MG63 (cell line): Measurements from ENCODE around the gene NEIL3. TPM values are rescaled to one million over a fixed set of nuclear protein-coding genes. Genes with fewer than 3 reads are reported as not detected.
A peak's percentile ranks its signal among the peaks of the same experiment; 100 is the strongest.

Source experiments
- DNase-seq: peaks from one replicate; pipeline ENCODE4 v3.0.0-alpha.2; 2020
- H3K27me3 ChIP-seq: fragments of 250-450 bp; sonication (Bioruptor Pico); 2 replicates; pipeline ENCODE4 v1.5.1; 2020; ENCODE audit warnings: mild to moderate bottlenecking, moderate library complexity
- H3K36me3 ChIP-seq: fragments of 250-450 bp; sonication (Bioruptor Pico); 2 replicates; pipeline ENCODE4 v1.5.1; 2020; ENCODE audit warnings: mild to moderate bottlenecking, moderate library complexity
- H3K4me3 ChIP-seq: fragments of 250-450 bp; sonication (Bioruptor Pico); 2 replicates; pipeline ENCODE4 v1.5.1; 2020; ENCODE audit warnings: mild to moderate bottlenecking, moderate library complexity
- H3K9me3 ChIP-seq: fragments of 250-450 bp; sonication (Bioruptor Pico); 2 replicates; pipeline ENCODE4 v1.5.1; 2020; ENCODE audit warnings: mild to moderate bottlenecking, moderate library complexity
- total RNA-seq: library from RNA; depleted of rRNA; stranded (reverse); fragments of >200 nt; shearing (Covaris generic); gene quantifications from 2 replicates; pipeline ENCODE4 v1.2.3, GENCODE V29; 2014; ENCODE audit warnings: low replicate concordance; rRNA removed

NEIL3 gene, protein sequence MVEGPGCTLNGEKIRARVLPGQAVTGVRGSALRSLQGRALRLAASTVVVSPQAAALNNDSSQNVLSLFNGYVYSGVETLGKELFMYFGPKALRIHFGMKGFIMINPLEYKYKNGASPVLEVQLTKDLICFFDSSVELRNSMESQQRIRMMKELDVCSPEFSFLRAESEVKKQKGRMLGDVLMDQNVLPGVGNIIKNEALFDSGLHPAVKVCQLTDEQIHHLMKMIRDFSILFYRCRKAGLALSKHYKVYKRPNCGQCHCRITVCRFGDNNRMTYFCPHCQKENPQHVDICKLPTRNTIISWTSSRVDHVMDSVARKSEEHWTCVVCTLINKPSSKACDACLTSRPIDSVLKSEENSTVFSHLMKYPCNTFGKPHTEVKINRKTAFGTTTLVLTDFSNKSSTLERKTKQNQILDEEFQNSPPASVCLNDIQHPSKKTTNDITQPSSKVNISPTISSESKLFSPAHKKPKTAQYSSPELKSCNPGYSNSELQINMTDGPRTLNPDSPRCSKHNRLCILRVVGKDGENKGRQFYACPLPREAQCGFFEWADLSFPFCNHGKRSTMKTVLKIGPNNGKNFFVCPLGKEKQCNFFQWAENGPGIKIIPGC
- 36.3 and 41.0 TPM in 2 replicates for total RNA-seq

- no peaks in the 10 kb centered on the region for H3K9me3 ChIP-seq
- H3K4me3 ChIP-seq: peak within 1 kb of the TSS; percentile 79
- no peaks in the 10 kb centered on the region for H3K27me3 ChIP-seq
- peak; percentile 100 for DNase-seq
- H3K36me3 ChIP-seq: peaks cover 33% of the 10 kb centered on the region
These were observed at the start of gene NEIL3 for GRCh38 chr4:177309522-177310371. NEIL3 (plus strand) TSS chr4:177309874; CDS start chr4:177309954, 80 bp downstream.

DNA sequence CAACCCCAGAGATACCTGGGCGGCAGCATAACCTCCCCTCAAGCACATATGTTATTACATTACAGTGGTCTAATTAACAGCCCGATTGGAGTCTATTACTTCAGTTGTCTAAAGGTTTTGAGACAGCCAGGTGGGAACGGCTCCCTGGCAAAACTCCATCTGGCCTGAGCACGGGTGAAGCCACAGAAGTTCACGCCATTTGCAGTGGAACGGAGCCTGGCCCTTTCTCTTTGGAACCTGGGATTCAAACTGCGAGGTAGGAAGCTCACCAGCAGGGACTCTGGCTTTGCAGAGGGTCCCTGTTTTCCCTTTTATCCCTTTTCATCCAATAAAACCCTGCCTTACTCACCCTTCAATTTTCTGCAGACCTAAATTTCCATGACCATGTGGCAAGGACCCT lies 45.9 kb upstream of the NEIL3 start:
- H3K27me3 ChIP-seq: no peaks in the 10 kb centered on the region
- no peak overlapping the region for H3K4me3 ChIP-seq
- no peak for DNase-seq
- no peaks in the 10 kb centered on the region for H3K36me3 ChIP-seq
- peaks cover under 1% of the 10 kb centered on the region for H3K9me3 ChIP-seq

DNA sequence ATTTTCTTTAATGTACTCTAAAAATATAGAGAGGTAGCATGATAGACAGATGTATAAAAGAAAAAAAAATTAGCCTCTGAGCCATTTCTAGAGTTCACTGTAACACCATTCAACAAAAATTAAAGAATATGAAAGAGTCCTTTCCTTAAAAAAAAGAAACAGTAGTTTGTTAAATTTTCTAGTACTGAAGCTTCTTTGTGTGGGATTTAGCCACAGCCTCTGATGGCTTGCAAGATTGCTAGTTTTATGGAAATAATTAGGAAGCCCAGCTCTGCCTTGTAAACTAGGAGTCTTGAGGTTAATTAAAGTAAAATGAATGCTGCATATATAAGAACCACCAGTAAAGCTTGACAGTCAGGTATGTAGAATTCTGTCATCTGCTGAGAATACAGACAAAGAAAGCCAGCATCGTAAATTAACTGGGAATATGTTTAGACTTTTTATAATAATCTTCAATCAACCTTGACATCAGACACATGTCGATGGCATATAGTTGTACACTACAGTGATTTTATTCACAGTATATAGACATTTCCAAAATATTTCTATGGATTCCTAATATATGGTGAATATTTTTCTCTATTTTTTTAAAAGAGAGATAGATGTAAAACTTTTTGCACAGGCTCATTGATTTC lies 44.8 kb upstream of the NEIL3 start:
- Histone ChIP-seq H3K36me3 (no peaks in the 10 kb centered on the region), H3K9me3 (no peaks in the 10 kb centered on the region), H3K27me3 (no peaks in the 10 kb centered on the region), H3K4me3 (no peak overlapping the region)
- no peak for DNase-seq

- no peaks in the 10 kb centered on the region for H3K36me3 ChIP-seq
- no peak overlapping the region for H3K4me3 ChIP-seq
- DNase-seq: no peak
- H3K9me3 ChIP-seq: no peaks in the 10 kb centered on the region
- no peaks in the 10 kb centered on the region for H3K27me3 ChIP-seq
These were observed 43.9 kb upstream of the NEIL3 start for GRCh38 chr4:177265729-177266128.

GRCh38 chr4:177266506-177266905 lies 43.2 kb upstream of the NEIL3 start:
- H3K27me3 ChIP-seq: no peaks in the 10 kb centered on the region
- no peaks in the 10 kb centered on the region for H3K9me3 ChIP-seq
- no peak for DNase-seq
- H3K4me3 ChIP-seq: no peak overlapping the region
- no peaks in the 10 kb centered on the region for H3K36me3 ChIP-seq

DNA sequence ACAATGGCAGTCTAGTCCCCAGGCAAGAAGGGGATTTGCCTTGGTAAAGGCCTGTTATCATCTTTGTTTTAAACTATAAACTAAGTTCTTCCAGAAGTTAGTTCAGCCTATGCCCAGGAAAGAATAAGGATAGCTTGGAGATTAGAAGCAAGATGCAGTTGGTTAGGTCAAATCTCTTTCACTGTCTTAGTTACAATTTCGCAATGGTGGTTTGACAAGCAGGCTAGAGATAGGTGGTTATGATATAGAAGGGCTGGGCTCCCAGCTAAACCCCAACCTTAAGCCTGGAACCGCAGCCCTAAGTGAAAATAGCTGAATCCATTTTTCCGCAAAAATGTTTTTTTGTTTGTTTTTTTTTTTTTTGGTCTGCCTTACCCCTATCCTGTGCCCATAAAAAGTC lies 41.8 kb upstream of the NEIL3 start:
- Histone ChIP-seq H3K9me3 (no peaks in the 10 kb centered on the region), H3K27me3 (no peaks in the 10 kb centered on the region), H3K36me3 (no peaks in the 10 kb centered on the region), H3K4me3 (no peak overlapping the region)
- DNase-seq: no peak

- no peaks in the 10 kb centered on the region for H3K27me3 ChIP-seq
- H3K4me3 ChIP-seq: no peak overlapping the region
- H3K9me3 ChIP-seq: no peaks in the 10 kb centered on the region
- H3K36me3 ChIP-seq: no peaks in the 10 kb centered on the region
- no peak for DNase-seq
These were observed 38.6 kb upstream of the NEIL3 start for GRCh38 chr4:177271091-177271490.

DNA sequence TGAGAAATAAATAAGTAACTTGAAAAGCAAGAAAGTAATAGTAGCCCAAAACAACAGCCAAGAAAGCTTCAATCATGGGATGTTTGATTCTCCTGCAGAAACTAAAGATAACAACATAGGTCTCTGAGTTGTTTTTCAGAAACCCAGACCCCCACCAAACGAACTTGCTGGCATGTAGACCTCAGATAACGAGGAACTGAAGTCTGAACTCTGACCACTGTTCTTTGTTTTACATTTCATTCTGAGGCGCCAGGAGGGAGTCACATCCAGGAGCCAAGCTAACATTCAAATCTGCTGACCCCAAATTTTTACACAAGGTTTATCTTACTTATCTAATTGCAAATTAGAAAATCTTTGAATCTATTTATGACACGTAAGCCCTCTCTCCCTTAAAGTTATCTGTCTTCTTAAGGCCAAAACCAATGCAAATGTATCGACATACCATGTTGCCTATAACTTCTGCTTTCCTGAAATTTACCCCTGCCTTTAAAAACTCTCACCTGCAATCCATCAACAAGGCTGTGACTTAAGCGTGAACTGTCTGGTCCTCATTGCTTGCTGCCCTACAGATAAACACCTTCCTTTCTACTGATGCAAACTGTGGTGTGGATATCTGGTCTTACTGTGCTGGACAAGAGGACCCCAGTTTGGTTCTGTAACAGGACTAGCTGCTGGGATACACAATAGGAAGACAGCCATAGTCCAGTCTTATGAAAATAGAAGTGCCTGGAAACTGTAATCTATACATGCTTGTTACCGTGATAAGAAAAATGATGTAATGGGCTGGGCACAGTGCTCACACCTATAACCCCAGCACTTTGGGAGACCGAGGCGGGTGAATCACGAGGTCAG lies 37.5 kb upstream of the NEIL3 start:
- H3K27me3 ChIP-seq: no peaks in the 10 kb centered on the region
- DNase-seq: no peak
- no peaks in the 10 kb centered on the region for H3K9me3 ChIP-seq
- no peak overlapping the region for H3K4me3 ChIP-seq
- no peaks in the 10 kb centered on the region for H3K36me3 ChIP-seq

DNA sequence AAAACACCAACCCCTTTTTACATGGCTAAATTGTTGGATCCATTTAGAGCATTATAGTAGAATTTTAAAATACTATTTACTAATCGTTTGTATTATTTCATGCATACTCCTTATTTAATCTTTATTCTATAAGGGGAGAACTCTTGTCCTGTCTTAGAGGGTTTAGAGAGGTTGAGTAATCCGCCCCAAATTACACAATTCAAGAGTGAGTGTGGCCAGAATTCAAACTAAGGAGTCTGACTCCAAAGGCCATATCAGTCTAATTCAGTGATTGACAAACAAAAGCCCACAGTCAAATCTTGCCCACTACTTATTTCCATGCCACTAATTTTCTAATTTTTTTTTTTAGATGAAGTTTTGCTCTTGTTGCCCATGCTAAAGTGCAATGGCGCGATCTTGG lies 33.7 kb upstream of the NEIL3 start:
- Histone ChIP-seq H3K27me3 (no peaks in the 10 kb centered on the region), H3K4me3 (no peak overlapping the region), H3K9me3 (no peaks in the 10 kb centered on the region), H3K36me3 (no peaks in the 10 kb centered on the region)
- DNase-seq: no peak

- Histone ChIP-seq H3K27me3 (no peaks in the 10 kb centered on the region), H3K36me3 (no peaks in the 10 kb centered on the region), H3K4me3 (no peak overlapping the region), H3K9me3 (no peaks in the 10 kb centered on the region)
- DNase-seq: no peak
These were observed 28.2 kb upstream of the NEIL3 start for GRCh38 chr4:177281351-177281909.

DNA sequence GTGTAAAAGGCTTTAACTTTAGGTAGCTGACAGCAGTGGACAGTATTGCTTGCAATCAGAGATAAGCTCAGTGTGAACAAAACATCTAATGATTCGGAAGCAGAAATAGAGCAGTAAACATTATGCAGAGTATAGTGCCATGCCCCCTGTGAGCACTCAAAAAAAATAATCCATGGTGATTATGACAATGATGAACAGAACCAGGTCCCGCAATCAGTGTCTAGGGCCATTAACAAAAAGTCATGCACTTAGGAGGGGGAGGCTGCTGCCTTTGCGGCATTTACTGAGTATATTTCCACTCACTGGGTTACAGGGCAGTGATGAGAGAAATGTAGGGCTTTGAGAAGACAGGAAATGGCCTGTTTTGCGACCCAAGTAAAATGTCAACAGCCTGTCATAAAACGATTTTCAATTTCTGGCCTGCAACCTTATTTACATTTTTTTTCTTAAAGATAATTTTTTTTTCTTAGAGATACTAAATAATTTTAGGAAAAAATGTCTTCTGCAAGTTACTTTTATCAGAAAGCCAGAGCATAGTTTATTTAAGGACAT lies 27.3 kb upstream of the NEIL3 start:
- Histone ChIP-seq H3K4me3 (no peak overlapping the region), H3K36me3 (no peaks in the 10 kb centered on the region), H3K9me3 (no peaks in the 10 kb centered on the region), H3K27me3 (no peaks in the 10 kb centered on the region)
- no peak for DNase-seq

DNA sequence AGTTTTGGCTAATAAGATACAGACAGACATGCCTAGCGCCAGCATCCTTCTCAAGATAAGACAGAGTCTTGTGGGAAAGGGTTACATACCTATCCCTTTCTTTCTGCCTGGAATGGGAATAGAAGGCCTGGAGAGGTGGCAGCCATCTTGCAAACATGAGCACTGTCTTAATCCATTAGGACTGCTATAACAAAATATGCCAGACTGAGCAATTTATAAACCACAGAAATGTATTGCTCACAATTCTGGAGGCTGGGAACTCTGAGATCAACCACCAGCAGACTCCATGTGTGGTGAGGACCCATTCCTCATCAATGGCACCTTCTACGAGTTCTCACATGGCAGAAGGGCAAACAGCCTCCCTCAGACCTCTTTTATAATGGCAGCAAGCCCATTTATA lies 26.5 kb upstream of the NEIL3 start:
- H3K9me3 ChIP-seq: no peaks in the 10 kb centered on the region
- H3K36me3 ChIP-seq: no peaks in the 10 kb centered on the region
- H3K4me3 ChIP-seq: no peak overlapping the region
- no peaks in the 10 kb centered on the region for H3K27me3 ChIP-seq
- DNase-seq: peak; percentile 28

DNA sequence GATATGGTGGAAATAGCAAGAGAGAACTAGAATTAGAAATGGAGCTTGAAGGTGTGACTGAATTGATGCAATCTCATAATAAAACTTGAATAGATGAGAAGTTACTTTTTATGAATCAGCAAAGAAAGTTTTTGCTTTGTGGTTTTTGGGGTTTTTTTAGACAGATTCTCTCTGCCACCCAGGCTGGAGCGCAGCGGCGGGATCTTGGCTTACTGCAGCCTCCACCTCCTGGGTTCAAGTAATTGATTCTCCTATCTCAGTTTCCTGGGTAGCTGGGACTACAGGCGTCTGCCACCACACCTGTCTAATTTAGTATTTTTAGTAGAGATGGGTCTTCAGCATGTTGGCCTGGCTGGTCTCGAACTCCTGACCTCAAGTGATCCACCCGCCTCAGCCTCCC lies 23.7 kb upstream of the NEIL3 start:
- H3K4me3 ChIP-seq: no peak overlapping the region
- H3K27me3 ChIP-seq: no peaks in the 10 kb centered on the region
- no peak for DNase-seq
- no peaks in the 10 kb centered on the region for H3K36me3 ChIP-seq
- no peaks in the 10 kb centered on the region for H3K9me3 ChIP-seq

DNA sequence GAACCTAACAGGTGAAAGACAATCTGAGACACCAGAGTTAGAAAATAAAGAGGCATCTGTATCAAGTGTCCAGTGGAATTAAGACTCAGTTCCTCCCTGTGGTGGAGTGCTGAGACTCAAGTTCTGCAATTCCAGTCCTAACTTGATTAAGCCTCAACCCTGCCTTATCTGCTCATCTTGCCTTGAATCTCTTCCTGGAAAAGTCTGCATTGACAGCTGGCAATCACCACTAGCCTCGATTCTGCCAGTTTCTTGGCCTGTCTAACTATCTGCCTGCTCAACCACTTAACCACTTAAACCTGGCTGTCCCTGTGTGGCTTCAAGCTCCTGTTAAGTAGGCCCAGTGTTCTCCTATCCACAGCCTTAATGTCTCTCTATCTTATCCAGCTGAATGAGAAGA lies 22.4 kb upstream of the NEIL3 start:
- Histone ChIP-seq H3K27me3 (no peaks in the 10 kb centered on the region), H3K4me3 (no peak overlapping the region), H3K36me3 (no peaks in the 10 kb centered on the region), H3K9me3 (no peaks in the 10 kb centered on the region)
- DNase-seq: no peak

DNA sequence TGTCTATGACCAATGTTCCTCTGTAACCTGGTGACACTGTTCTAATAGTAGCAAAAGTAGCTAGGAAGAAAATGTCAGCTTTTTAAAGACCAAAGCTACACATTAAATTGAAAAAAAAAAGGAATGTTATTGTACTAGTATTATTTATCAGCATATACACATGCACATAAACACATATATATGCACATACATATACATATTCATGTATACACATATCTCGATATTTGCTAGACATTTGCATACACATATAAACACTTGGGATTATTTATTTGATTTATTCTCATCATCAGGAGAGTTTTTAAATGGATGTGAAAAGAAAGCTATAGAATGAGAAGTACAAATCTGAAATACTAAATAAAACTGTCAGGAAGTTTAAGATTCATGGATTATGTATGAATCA lies 21.3 kb upstream of the NEIL3 start:
- DNase-seq: no peak
- Histone ChIP-seq H3K36me3 (no peaks in the 10 kb centered on the region), H3K4me3 (no peak overlapping the region), H3K27me3 (no peaks in the 10 kb centered on the region), H3K9me3 (no peaks in the 10 kb centered on the region)

DNA sequence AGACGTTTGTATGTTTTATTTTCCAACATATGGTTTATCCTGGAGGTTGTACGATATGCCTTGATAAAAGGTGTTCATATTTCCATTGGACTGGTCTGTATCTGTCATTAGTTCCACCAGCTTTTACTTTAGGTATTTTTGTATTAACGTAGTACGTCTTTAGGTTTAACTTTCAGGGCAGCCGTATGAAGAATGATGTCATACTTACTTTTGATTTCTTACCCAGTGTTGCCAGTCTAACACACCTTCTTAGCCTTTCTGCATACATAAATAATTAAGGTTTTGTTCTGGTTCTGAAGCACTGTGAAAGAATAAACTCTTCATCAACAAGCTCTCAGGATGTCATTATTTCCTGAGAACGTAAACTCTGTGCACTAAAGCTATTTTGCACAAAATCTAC lies 18.9 kb upstream of the NEIL3 start:
- DNase-seq: no peak
- no peaks in the 10 kb centered on the region for H3K36me3 ChIP-seq
- H3K4me3 ChIP-seq: no peak overlapping the region
- no peaks in the 10 kb centered on the region for H3K27me3 ChIP-seq
- H3K9me3 ChIP-seq: no peaks in the 10 kb centered on the region
